GM08714 (cell line): ENCODE data around the gene PSD.

Experiments used
- H3K4me3 ChIP-seq: fragments of 200-500 bp; sonication (Bioruptor generic); 2 replicates; pipeline ENCODE4 v1.5.1; 2014; ENCODE audit warnings: mild to moderate bottlenecking, low read length, inconsistent platforms
- ZNF274 ChIP-seq: IDR thresholded peaks from 2 replicates; pipeline ENCODE4 v1.6.1; 2012; ENCODE audit warnings: mild to moderate bottlenecking, low read depth, low read length

Gene PSD

DNA sequence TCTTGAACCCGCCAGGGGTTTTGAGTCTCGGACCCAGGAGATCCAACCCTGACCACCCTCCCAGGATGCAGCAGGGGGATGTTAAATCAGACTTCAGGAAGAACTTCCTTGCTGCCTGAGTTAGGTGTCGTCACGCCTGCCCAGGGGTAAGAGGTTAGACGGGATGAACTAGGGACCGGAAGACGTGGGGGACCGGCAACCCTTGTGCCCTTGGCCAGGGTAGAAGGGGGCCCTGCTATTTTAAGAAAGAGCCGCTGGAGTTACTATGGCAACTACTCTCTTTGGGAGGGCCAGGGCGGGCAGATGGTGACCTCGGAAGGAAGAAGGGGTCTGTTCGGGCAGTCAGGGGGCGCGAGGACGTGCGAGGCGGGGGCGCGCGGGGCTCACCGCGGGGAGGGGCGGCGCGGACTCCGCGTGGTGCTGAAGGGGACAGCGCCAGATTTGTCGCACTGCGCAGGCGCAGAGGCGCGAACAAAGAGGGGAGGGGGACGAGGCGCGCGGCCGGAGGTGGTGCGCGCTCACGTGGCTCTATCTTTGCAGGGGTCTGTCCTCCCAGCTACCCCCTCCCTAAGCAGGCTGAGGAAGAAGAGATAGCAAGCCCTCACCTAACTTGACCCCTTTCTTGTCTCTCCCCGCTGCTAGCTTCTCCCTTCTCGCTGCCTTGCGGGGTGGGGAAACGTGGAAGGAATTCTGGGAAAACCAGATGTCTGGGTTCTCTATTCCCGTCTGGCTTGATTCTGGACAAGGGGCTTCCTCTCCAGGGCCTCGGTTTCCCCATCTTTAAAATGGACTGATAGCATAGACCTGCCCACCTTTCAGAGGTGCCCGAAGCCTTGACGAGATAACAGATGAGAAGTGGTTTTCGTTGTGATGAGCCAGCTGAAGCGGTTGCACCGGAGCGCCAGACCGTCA lies 940 bp upstream of the PSD start:
- H3K4me3 ChIP-seq: peak overlapping the region; percentile 74; the same call in 1 of the 2 replicates
- no peak for TF ChIP-seq ZNF274

DNA sequence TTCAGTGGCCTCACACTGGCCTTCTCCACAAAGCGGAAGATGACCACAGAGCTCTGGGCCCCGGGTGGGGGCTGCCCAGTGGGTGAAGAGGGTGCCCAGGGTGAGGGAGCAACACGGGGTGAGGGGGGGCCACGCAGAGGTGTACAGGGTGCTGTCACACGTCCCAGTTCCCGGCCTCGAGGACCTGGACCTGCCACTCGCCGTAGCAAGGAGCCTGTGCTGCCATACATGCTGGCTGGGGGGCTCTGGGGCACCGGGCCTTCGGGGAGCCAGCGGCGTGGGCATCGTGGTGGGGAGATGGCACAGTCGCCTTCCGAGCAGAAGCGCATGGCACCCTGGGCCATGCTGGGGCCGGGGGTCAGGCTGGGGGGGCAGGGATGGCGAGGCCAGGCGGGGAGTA lies 1.9 kb downstream of the PSD start:
- no peak overlapping the region for H3K4me3 ChIP-seq
- no peak for TF ChIP-seq ZNF274

DNA sequence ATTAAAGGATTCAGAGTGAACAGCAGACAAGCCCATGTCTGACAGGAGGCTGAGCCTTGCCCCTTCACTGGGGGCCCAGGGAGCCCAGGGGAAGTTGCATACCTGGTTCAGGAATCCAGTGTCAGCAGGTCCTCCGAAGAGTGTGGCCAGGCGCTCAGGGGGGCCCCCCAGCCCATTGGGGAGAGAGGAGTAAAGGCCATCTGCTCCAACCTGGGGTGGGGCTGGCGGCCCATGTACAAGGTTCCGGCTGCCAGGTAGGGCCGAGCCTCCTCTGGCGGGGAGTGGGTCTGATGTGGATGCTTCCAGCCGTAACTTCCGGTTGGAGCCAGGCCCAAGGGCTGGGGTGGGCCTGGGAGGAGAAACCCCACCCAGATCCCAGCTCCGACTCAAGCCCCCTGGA lies 2.3 kb downstream of the PSD start:
- no peak for TF ChIP-seq ZNF274
- H3K4me3 ChIP-seq: no peak overlapping the region

DNA sequence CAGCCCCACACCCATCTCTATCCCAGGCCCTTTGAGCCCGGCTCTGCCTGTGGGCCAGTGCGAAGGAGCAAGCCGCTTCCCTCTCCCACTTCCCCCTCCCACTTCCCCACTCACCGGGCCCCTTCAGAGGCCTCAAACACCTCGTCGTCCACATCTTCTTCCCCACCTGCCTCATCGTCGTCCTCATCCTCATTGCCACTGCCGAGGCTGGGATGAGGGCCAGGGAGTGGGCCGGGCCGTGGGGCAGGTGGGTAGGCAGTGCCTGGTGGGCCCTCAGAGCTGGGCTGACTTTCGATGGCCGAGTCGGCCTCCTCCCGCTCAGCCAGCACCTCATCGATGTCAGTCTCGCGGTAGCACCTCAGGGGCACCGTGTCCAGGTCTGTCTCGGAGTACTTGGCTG lies 3.8 kb downstream of the PSD start:
- H3K4me3 ChIP-seq: no peak overlapping the region
- no peak for TF ChIP-seq ZNF274

DNA sequence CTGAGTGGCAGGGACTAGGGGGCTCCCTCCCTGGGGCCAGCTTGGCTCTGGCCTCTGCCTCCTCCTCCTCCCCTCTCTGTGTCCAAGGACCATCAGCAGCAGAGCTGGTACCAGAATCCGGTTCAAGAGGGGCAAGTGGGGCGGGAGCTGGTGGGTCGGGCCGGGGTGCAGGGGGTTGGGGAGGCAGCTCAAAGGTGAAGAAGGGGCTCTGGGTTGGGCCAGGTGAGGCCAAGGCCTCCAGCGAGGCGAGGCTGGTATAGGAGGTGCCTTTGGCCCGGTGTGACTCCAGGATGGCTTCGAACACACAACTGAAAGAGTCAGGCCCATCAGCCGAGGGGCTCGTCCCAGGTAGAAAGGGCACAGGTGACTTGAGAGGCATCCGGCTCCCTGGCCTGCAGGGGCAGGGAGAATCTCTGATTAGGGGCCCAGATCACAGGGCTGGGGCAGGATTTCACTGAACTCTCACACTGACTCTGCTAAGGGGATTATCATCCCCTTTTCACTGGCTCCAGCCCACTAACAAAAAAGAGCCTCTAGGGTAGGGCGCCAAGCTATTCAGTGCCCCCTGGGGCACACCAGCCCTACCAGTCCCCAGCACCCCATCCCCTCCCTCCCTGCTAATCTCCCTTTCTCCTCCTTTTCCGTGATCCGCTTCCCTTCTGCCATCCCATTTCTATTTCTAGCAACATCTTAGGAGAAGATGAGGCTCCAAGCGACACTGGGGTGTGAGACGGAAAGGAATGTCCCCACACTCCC lies 4.6 kb downstream of the PSD start:
- H3K4me3 ChIP-seq: no peak overlapping the region
- TF ChIP-seq ZNF274: no peak

DNA sequence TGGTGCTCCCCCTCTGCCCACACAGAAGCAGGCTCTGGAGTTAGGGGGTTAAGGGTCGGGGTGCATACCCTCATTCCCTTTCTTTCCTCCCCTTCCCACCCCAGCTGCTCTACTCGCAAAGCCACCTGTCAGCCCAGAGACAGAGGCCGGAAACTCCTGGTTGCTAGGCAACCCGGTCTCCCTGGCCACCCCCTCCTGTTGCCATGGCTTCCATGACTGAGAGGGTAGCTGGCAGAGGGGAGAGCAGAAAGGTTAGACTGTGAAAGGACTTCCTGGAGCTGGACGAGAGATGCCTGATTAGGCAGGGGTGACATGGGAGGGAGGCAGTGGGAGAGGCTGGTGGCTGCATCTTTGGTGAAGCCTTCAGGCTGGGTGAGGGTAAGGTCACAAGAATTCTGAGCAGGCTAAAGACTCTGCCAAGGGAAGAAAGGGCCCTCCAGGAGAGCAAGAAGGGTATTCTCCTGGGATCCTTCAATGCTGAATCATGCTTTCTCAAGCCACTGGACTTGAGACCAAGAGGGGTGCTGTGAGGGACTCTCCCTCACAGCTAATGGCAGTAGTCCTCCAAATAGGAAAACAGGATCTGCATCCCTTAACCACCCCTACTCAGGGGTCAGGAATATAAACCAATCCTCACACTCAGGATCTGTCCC lies 5.4 kb downstream of the PSD start:
- TF ChIP-seq ZNF274: no peak
- no peak overlapping the region for H3K4me3 ChIP-seq

DNA sequence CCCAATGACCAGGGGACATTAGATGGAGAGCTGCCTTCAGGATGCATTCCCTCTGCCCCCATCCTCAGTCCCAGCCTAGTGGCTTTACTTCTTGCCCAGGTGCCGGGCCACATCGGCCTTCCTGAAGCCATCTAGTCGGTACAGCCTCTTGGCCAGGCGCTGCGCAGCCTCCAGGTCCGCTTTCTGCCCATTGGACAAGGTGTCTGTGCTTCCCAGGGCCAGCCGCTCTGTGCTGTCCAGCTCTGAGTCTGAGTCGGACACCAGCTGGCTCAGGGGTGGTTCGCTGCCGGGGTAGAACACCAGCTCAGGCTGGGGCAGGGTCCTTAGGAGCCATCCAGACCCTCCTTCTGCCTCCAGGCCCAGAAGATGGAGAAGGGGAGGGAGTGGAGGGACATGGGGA lies 6.3 kb downstream of the PSD start:
- no peak for TF ChIP-seq ZNF274
- no peak overlapping the region for H3K4me3 ChIP-seq

DNA sequence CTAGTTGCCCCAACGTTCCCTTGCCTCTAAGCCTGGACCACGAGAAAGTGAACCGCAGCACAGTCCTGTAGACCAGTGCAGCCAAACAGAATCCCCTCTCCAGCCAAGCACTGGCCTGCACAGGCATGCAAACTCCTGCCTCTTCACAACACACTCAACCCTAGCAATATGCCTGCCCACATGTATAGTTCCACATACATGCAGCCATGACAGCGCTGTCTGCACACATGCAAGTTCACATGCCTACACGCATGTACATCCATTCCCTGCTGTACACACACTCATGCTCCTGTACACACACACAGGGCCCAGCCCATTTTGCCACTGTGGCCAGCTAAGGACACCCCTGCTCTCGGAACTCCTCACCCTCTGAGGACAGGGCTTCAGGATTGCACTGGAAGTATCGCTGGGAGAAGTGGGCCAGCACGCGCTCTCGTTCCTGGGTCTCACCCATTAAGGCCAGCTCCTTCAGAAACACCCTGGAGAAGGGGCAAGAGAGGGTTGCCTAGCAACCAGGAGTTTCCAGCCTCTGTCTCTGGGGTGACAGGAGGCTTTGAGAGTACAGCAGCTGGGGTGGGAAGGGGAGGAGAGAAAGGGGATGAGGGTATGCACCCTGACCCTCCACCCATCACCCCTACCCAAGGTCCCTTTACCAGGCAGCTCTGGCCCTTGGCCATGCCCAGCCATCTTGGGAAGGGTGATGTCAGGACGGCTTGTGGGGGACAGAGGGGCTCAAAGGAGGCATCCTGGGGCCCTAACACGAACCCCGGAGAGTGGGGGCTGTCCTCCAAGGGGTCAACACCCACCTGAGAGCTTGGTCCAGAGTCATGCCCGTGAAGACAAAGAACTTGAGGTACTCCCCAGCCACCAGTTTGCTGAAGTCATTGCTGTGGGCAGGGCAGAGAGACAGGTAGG lies 7.0 kb downstream of the PSD start:
- H3K4me3 ChIP-seq: no peak overlapping the region
- TF ChIP-seq ZNF274: no peak

DNA sequence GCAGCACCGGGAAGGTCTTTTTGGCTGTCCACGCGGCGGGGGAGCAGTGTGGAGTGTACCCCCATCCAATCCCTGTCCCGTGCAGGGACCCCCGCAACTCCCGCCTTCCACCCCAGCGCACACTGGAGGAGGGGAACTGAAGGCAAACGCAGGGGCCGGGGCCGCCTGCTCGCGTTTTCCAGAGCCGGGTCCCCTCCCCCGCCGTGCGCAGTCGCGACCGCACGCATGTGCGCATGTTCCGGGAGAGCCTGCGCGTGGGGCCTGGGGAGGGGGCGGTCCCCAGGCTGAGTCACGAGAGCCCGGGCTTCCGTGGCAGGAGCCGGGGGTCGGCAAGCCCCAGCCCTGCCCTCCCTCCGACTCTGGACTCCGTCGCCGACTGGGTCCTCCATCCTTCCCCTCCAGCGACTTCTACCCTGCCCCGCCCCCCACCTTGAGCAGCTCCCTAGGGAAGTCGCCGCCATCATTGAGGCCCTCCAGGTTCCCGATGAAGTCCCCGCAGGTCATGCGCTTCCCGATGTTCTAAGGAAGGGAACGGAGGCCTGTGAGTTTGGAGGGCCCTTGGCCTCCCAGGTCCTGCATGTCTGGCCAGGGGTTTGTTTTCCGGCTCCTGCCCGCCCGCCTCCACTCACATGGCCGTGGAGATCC lies 8.0 kb downstream of the PSD start:
- H3K4me3 ChIP-seq: no peak overlapping the region
- TF ChIP-seq ZNF274: no peak

DNA sequence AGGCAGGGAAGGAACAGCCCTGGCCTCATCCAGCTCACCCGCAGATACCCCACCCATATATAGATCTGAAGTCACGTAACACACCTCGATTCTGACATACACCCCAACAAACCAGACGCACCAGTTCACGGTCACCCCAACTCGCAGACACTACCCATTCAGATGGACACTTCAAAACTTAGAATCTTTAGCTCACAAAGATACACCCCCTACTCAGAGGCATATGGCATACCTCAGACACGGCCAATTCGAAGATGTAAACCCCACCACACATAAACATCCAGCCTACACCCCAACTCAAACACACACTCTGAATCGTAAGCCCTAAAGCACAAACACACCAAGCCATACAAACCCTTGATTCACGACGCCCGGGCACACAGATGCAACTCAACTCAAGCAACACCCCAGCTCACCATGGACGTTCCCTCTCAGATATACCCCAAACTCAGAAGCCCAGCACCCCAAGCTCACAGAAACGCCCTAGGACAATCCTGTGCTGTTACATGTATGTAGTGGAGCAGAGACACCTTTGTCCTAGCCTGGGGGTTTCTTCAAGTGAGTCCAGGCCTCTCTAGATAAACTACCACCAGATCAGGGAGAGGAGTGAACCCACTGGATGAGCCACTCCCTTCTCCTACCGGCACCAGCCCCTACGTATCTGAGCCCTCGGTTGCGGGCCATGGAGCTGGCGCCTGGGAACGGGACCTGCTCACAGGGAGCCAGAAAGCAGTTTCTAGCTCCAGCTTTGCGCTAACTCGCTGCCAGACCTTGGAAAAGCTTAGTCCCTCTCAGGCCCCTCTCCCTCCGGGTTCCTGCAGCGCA lies 8.8 kb downstream of the PSD start:
- no peak overlapping the region for H3K4me3 ChIP-seq
- no peak for TF ChIP-seq ZNF274

DNA sequence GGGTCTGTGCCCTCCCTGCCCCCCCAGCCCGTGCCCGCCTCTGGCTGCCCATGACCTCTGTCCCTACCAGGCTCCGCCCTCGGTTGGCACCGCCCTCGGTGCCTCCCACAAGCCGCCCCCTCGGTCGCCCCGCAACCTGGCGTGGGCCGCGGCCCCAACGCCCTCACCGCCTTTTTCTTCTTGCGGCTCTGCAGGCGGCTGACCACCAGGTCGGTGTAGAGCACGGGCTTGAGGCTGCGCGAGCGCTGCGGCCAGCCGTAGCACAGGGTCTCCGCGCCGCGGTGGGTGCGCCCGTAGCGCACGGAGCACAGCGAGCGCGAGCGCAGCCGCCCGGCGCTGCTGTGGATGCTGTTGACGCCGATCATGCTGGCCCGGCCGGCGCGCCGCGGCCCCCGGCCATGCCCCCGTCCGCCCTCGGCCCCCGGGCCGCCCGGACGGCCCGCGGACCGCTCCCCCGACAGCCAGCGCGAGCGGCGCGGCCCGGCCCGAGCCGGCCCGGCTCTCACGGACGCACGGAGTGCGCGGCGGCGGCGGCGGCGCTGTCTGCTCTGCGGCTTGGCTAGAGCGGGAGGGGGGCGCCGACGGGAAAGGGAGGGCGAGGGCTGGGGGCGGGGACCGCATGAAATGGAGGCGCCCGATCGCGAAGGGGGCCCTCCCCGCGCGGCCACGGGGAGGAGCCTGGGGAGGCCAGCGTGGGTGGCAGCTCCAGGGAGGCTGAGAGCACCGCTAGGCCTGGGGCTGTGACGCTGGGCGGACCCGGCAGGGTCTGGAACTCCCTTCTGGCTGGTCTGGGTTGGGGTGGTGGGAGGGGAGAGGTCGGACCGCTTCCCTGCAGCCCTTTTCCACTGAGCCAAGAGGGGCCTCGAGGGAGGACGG lies 9.6 kb downstream of the PSD start:
- no peak overlapping the region; the same call in 1 of the 2 replicates for H3K4me3 ChIP-seq
- TF ChIP-seq ZNF274: no peak
